ENCODE results near the gene OR6K3. TPM values are rescaled to one million over a fixed set of nuclear protein-coding genes. Genes with fewer than 3 reads are reported as not detected.
"Not testable (repeated sequence)": the region's sequence is repeated elsewhere in the genome, so short reads cannot be mapped to it uniquely, and the experiment has no call there.

Gene OR6K3
- polyA plus RNA-seq, 4 donors = 0.08 to 0.13 (median 0.11) TPM; not detected in 1

- DNase-seq (ENCODE audit: low read depth in 4 of 4, low spot score in 3 of 4) = not testable (repeated sequence)
Observed at GRCh38 chr1:158688343-158688742, 32.2 kb downstream of the OR6K3 start.

GRCh38 chr1:158687037-158687436 is 33.5 kb downstream of the OR6K3 start:
- no peak for DNase-seq (ENCODE audit: low read depth in 4 of 4, low spot score in 3 of 4)

- no peak for DNase-seq (ENCODE audit: low read depth in 4 of 4, low spot score in 3 of 4)
Observed at GRCh38 chr1:158686111-158687009, 34.2 kb downstream of the OR6K3 start, which contains the start of gene SPTA1. Gene SPTA1 (minus strand): TSS chr1:158686715. CDS start chr1:158686517, 198 bp downstream.

- DNase-seq (ENCODE audit: low read depth in 4 of 4, low spot score in 3 of 4) = no peak
Observed at GRCh38 chr1:158685085-158685484, 35.4 kb downstream of the OR6K3 start.

- DNase-seq (ENCODE audit: low read depth in 4 of 4, low spot score in 3 of 4) = no peak
Observed at GRCh38 chr1:158681606-158682005, 38.9 kb downstream of the OR6K3 start.

- DNase-seq (ENCODE audit: low read depth in 4 of 4, low spot score in 3 of 4) = no peak
Observed at GRCh38 chr1:158679289-158679688, 41.2 kb downstream of the OR6K3 start.

GRCh38 chr1:158675563-158676323 is 44.8 kb downstream of the OR6K3 start:
- DNase-seq (ENCODE audit: low read depth in 4 of 4, low spot score in 3 of 4) = no peak

- no peak for DNase-seq (ENCODE audit: low read depth in 4 of 4, low spot score in 3 of 4)
Observed at GRCh38 chr1:158674302-158674701, 46.2 kb downstream of the OR6K3 start.

Other genes with a start within 250 kb of the OR6K3 start
- not detected for gene OR10R2, start 248.5 kb downstream of the OR6K3 start, polyA plus RNA-seq (ENCODE audit: insufficient read length in 4 of 4)
- not detected for gene OR6Y1, start 166.3 kb downstream of the OR6K3 start, polyA plus RNA-seq (ENCODE audit: insufficient read length in 4 of 4)
- gene OR6P1, start 150.1 kb downstream of the OR6K3 start, polyA plus RNA-seq (ENCODE audit: insufficient read length in 4 of 4) = not detected
- not detected for gene OR10X1, start 140.8 kb downstream of the OR6K3 start, polyA plus RNA-seq (ENCODE audit: insufficient read length in 4 of 4)
- under 1 TPM; 0.03 to 0.06 (median 0.03) TPM for gene OR10Z1, start 115.5 kb downstream of the OR6K3 start, polyA plus RNA-seq (ENCODE audit: insufficient read length in 4 of 4)
- 1 to 10 TPM; 1.2 to 2.4 (median 1.3) TPM for gene SPTA1, start 34.0 kb downstream of the OR6K3 start, polyA plus RNA-seq (ENCODE audit: insufficient read length in 4 of 4)
- gene OR6K2, start 20.1 kb downstream of the OR6K3 start, polyA plus RNA-seq (ENCODE audit: insufficient read length in 4 of 4) = not detected
- not detected for gene OR6K6, start 34.0 kb upstream of the OR6K3 start, polyA plus RNA-seq (ENCODE audit: insufficient read length in 4 of 4)
- gene OR6N1, start 51.5 kb upstream of the OR6K3 start, polyA plus RNA-seq (ENCODE audit: insufficient read length in 4 of 4) = under 1 TPM in 1 of 4 donors, not detected in 3; 0.14 TPM
- gene OR6N2, start 60.5 kb upstream of the OR6K3 start, polyA plus RNA-seq (ENCODE audit: insufficient read length in 4 of 4) = not detected
- gene MNDA, start 110.6 kb upstream of the OR6K3 start, polyA plus RNA-seq (ENCODE audit: insufficient read length in 4 of 4) = 1 to 10 TPM; 2.5 to 6.2 (median 3.7) TPM
- gene PYHIN1, start 210.8 kb upstream of the OR6K3 start, polyA plus RNA-seq (ENCODE audit: insufficient read length in 4 of 4) = under 1 TPM; 0.13 to 0.35 (median 0.22) TPM

Measured in right renal pelvis (tissue), 4 donors.